IPS-18a (cell line): ENCODE results near the gene STAC.
"Not testable (repeated sequence)": the region's sequence is repeated elsewhere in the genome, so short reads cannot be mapped to it uniquely, and the experiment has no call there.

ENCODE experiments used
- H3K27ac ChIP-seq: one replicate; pipeline ENCODE4 v1.5.1; 2013; ENCODE audit warnings: low read length
- H3K27me3 ChIP-seq: one replicate; pipeline ENCODE4 v1.6.1; 2013; ENCODE audit warnings: mild to moderate bottlenecking, low read length; ENCODE audit not compliant: control insufficient read depth, insufficient read depth
- H3K36me3 ChIP-seq: one replicate; pipeline ENCODE4 v1.6.1; 2013; ENCODE audit warnings: low read depth, low read length; ENCODE audit not compliant: control insufficient read depth
- H3K4me1 ChIP-seq: one replicate; pipeline ENCODE4 v1.6.1; 2013; ENCODE audit warnings: low read depth, low read length; ENCODE audit not compliant: control insufficient read depth
- H3K4me3 ChIP-seq: one replicate; pipeline ENCODE4 v1.5.1; 2013; ENCODE audit warnings: low read length
- H3K9ac ChIP-seq: one replicate; pipeline ENCODE4 v1.6.1; 2013; ENCODE audit warnings: mild to moderate bottlenecking, low read length, moderate library complexity
- H3K9me3 ChIP-seq: one replicate; pipeline ENCODE4 v1.6.1; 2013; ENCODE audit warnings: low read depth, low read length; ENCODE audit not compliant: control insufficient read depth

STAC gene

DNA sequence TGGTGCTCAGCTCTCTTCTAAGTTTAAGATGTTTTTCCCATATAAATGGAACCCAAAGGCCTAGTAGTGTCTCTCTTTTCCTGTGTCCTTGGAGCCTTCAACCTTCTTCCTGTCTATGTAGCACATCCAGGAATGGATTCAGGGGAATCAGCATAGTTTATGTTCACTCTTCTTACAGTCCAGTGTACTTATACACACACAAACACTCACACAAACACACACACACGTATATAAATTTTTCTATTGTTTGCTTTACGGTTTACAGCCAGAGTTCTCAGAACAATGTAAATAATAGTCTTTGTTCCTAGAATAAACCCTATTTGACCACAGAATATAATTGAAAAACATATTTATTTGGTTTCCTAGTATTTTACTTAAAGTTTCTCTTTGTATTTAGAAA lies 36.9 kb downstream of the STAC start:
- Histone ChIP-seq H3K9ac (no peak overlapping the region), H3K27ac (no peak overlapping the region), H3K9me3 (no peaks in the 10 kb centered on the region), H3K4me1 (peaks cover 4% of the 10 kb centered on the region), H3K27me3 (no peaks in the 10 kb centered on the region), H3K4me3 (no peak overlapping the region), H3K36me3 (no peaks in the 10 kb centered on the region)

DNA sequence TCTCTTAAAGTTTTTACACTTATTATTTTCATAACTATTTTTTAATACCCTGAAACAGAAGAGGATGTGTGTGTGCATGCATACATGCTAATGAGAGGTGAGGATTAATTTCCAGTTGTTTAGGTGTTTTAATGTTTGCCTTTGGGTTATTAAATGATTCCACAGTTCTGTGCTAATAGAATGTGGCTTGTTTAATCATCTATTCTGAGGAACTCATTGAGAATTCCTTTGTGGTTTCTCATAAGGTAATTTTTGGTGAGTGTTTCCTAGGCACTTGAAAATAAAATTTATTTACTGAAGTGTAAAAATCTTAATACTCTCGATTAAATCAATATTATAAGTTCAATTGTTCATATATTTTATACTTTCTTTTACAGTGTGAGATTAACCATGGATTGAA lies 38.0 kb downstream of the STAC start:
- H3K27ac ChIP-seq: no peak overlapping the region
- H3K9ac ChIP-seq: no peak overlapping the region
- peaks cover 4% of the 10 kb centered on the region for H3K4me1 ChIP-seq
- H3K4me3 ChIP-seq: no peak overlapping the region
- no peaks in the 10 kb centered on the region for H3K36me3 ChIP-seq
- no peaks in the 10 kb centered on the region for H3K27me3 ChIP-seq
- no peaks in the 10 kb centered on the region for H3K9me3 ChIP-seq

DNA sequence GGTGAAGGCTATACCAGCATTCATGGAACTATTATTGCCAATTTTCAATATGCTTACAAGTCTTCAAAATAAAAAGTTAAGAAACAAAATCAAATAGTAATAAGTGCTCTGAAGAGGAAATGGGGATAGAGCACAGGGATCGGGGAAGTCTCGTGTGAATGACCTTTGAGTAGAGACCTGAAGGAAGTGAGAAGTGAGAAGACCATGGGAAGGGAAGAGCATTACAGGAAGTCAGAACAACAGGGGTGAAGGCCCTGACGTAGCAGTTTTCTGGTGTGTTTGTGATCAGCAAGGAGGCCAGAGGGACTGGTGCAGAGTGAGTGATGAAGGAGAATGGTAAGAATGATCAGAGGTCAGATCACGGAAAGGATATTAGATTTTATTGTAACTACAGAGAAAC lies 48.1 kb downstream of the STAC start:
- no peaks in the 10 kb centered on the region for H3K4me1 ChIP-seq
- H3K4me3 ChIP-seq: no peak overlapping the region
- H3K36me3 ChIP-seq: no peaks in the 10 kb centered on the region
- H3K27me3 ChIP-seq: no peaks in the 10 kb centered on the region
- H3K9ac ChIP-seq: no peak overlapping the region
- H3K27ac ChIP-seq: no peak overlapping the region
- H3K9me3 ChIP-seq: no peaks in the 10 kb centered on the region

DNA sequence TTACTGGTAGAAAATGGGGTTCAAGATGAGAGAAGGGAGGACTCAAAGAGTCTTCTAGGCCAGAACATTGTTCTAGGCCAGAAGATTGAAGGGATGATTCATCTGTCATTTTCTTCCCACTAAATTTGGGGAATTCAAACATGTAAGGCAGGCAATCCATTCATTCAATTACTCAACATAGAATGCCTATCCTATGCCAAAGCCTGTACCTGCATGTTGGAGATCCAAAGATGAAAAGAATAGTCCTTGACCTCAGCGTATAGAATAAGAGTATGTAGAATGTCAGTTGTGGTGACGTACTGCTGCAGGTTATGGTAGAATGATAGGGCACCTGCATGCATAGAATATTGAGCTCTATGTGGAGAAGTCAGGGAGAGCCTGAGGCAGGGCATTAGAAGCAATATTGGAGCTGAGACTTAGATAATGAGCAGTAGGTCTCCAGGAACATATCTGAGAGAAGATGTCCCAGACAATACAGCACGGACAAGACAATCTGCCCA lies 49.7 kb downstream of the STAC start:
- Histone ChIP-seq H3K4me1 (no peaks in the 10 kb centered on the region), H3K9me3 (no peaks in the 10 kb centered on the region), H3K27ac (no peak overlapping the region), H3K4me3 (no peak overlapping the region), H3K36me3 (no peaks in the 10 kb centered on the region), H3K27me3 (no peaks in the 10 kb centered on the region), H3K9ac (no peak overlapping the region)

DNA sequence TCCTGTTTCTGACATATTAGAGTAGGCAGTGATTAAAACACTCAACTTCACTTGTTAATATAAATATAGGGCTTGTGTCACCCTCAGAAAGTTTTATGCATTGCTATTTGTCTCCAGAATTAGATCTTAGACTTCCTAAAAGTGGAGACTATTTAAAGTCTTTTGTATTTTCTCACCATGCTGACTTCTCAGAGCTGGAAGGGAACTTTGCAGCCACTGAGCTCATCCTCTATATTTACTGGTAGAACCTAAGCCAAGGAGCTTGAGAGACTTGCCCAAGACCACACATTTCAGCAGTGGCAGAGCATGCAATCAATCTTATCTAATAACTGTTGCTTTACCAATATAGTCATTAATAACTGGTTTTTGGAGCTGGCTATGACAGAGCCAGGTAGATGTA lies 53.2 kb downstream of the STAC start:
- Histone ChIP-seq H3K36me3 (no peaks in the 10 kb centered on the region), H3K9ac (no peak overlapping the region), H3K27me3 (no peaks in the 10 kb centered on the region), H3K9me3 (no peaks in the 10 kb centered on the region), H3K27ac (no peak overlapping the region), H3K4me3 (no peak overlapping the region), H3K4me1 (no peaks in the 10 kb centered on the region)

DNA sequence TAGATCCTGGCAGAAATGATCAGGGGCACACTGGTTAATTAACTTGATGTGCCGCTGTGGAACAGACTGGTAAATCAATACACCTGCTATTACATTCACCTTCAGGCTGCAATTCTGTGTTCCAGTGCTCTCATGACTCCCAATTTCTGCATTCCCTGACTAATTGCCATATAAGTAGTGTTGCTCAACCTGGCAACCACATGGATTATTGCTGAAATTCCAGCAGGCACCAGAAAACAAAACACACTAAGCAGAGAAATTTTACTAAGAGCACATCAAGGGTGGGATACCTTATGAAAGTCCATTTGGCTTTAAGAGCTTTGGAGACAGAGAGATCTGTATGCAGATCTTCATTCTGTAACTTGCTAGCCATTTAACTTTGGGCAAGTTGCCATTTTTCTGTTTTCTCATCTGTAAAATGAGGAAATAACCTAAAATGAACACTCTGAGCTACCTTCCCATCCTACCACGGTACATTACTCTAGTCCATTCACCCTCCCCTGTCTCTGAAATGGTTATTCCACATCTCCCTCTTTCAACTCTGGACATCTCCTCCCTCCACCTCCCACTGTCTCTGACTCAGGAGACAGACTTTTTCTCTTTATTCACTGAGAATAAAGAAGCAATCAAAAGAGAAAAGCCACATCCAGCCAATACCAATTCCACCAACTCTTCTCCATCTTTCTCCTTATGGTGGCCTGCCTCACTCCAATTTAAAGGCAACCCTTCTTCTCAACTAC lies 54.6 kb downstream of the STAC start:
- Histone ChIP-seq H3K9me3 (no peaks in the 10 kb centered on the region), H3K9ac (no peak overlapping the region), H3K36me3 (no peaks in the 10 kb centered on the region), H3K27me3 (no peaks in the 10 kb centered on the region), H3K27ac (no peak overlapping the region), H3K4me1 (no peaks in the 10 kb centered on the region), H3K4me3 (no peak overlapping the region)

DNA sequence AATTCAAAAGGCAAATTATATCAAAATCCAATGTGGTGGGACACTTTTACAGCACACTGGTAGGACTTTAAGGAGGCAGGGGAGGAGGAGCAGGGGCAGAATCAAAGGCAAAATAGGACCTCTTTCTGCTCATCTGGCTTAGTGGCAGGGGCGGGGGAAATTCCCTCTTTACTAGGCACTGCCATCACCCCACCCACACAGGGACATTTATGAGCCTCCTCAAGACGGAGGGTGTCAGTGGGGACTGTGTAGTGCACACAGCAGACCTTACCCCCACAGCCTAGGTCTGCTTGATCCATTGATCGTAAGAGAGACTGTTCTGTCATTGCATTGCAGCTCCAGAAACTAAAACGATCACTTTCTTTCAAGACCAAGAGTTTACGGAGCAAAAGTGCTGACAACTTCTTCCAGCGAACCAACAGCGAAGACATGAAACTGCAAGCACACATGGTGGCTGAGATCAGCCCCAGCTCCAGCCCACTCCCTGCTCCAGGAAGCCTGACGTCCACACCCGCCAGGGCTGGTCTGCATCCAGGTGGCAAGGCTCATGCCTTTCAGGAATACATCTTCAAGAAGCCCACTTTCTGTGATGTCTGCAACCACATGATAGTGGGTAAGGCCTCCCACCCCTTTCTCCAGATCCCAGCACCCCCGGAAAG lies 62.9 kb downstream of the STAC start:
- Histone ChIP-seq H3K4me3 (no peak overlapping the region), H3K4me1 (no peaks in the 10 kb centered on the region)

DNA sequence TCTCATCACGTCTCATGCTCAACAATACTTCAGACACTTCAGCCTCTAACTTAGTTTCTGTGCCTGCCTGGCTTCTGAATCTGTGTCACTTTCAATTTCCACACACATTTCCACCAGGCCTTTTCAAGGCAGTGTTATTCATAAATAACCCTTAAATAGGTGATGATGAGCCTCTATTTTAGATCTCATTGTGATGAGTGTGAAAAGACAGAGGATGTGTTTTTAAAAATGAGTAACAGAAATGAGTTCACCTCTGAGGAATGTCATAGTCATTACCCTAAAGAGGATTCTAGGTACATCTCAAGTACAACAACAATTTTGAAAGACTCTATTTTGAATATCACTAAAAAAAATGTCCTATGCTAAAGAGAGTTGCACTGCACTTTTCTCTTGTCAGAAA lies 64.6 kb downstream of the STAC start:
- no peaks in the 10 kb centered on the region for H3K9me3 ChIP-seq
- no peaks in the 10 kb centered on the region for H3K27me3 ChIP-seq
- no peak overlapping the region for H3K4me3 ChIP-seq
- no peaks in the 10 kb centered on the region for H3K36me3 ChIP-seq
- no peak overlapping the region for H3K27ac ChIP-seq
- no peak overlapping the region for H3K9ac ChIP-seq
- H3K4me1 ChIP-seq: no peaks in the 10 kb centered on the region

More for the DNA sequence above, 62.9 kb downstream of the STAC start:
- no peaks in the 10 kb centered on the region for H3K9me3 ChIP-seq
- H3K27me3 ChIP-seq: no peaks in the 10 kb centered on the region
- H3K27ac ChIP-seq: no peak overlapping the region
- no peak overlapping the region for H3K9ac ChIP-seq
- H3K36me3 ChIP-seq: no peaks in the 10 kb centered on the region

DNA sequence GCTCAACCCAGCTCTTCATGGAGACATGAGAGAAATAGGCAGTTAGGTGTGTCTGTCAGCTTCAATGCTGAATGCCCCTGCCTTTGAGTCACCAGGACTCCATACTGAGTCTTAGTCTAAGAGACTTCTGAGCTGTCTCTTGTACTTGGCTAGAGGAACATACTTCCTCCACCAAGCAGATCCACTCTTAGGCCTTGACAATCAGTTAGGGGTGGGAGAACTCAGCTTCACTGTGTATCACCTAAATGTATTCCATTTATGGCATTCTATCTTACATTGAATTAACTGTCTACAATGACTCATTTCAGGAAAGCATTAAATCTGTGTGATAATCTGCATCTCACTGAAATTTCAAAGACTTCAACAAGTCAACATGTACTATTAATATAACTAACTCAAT lies 66.0 kb downstream of the STAC start:
- H3K4me3 ChIP-seq: no peak overlapping the region
- H3K9me3 ChIP-seq: no peaks in the 10 kb centered on the region
- no peaks in the 10 kb centered on the region for H3K36me3 ChIP-seq
- no peaks in the 10 kb centered on the region for H3K4me1 ChIP-seq
- H3K9ac ChIP-seq: no peak overlapping the region
- no peak overlapping the region for H3K27ac ChIP-seq
- H3K27me3 ChIP-seq: no peaks in the 10 kb centered on the region

DNA sequence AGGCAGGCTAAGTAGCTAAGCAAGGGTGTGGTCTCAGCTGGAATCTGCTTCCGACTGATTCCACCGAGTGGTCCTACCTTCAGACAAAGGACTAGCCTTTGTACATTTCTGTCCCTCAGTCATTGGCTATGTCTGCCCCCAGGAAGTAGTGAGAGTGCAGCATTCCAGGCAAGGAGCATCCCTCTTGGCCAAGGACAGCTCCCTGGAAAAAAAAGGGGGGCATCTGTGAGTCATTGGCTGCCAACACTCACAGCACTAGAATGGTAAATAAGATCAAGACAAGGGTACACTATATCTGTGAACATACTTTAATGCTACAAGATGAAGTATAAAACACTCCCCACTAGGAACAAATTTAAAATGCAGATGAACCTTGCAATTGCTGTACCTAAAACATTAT lies 66.8 kb downstream of the STAC start:
- Histone ChIP-seq H3K36me3 (no peaks in the 10 kb centered on the region), H3K27me3 (no peaks in the 10 kb centered on the region)

DNA sequence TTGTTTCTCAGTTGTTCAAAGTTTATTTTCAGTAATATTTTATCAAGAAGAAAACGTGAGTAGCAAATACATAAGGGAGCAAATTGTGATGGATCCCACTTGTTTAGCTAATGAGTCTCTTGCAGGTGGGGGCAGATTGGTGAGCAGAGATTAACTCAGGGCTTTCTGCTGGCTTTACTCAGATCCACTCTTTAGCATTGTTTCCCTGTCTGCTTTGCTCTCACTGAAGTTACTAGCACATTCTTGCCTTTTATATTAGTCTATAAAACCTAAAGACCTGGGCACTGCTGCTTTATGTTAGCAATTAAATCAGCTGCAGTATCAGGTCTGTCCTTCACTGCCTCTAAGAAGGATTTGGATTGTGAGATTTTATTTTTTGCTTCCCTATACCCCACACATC lies 71.5 kb downstream of the STAC start:
- Histone ChIP-seq H3K9me3 (no peaks in the 10 kb centered on the region), H3K36me3 (no peaks in the 10 kb centered on the region), H3K27me3 (no peaks in the 10 kb centered on the region), H3K4me3 (no peak overlapping the region), H3K27ac (no peak overlapping the region), H3K4me1 (no peaks in the 10 kb centered on the region), H3K9ac (no peak overlapping the region)

More for the DNA sequence above, 66.8 kb downstream of the STAC start:
- H3K4me1 ChIP-seq: no peaks in the 10 kb centered on the region
- H3K27ac ChIP-seq: no peak overlapping the region
- H3K9ac ChIP-seq: no peak overlapping the region
- H3K9me3 ChIP-seq: no peaks in the 10 kb centered on the region
- no peak overlapping the region for H3K4me3 ChIP-seq

DNA sequence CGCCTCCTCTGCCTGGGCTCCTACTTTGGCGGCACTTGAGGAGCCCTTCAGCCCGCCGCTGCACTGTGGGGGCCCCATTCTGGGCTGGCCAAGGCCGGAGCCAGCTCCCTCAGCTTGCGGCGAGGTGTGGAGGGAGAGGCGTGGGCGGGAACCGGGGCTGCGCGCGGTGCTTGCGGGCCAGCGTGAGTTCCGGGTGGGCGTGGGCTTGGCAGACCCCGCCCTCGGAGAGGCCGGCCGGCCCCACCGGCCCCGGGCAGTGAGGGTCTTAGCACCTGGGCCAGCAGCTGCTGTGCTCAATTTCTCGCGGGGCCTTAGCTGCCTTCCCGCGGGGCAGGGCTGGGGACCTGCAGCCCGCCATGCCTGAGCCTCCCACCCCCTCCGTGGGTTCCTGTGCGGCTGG lies 72.9 kb downstream of the STAC start:
- not testable (repeated sequence) for H3K4me3 ChIP-seq, H3K9ac ChIP-seq, H3K27ac ChIP-seq, H3K36me3 ChIP-seq, H3K4me1 ChIP-seq, H3K9me3 ChIP-seq, H3K27me3 ChIP-seq
